Stomach (tissue), 9 donors: ENCODE data around the gene PTPRG. TPM values are rescaled to one million over a fixed set of nuclear protein-coding genes. Genes with fewer than 3 reads are reported as not detected.
"Not testable (repeated sequence)": the region's sequence is repeated elsewhere in the genome, so short reads cannot be mapped to it uniquely, and the experiment has no call there.

Experiments used
- DNase-seq, 2 donors: peaks; one replicate each; pipeline versions ENCODE4 v3.0.0 to v3.0.0-alpha.2; 2013 to 2019
- H3K27ac ChIP-seq, 5 donors: fragments of 200-600 bp in 4 of 5; sonication (generic) in 4 of 5; one replicate each; pipeline ENCODE4 v1.5.1; 2013 to 2019; ENCODE audit warnings: mild to moderate bottlenecking in 1 of 5, moderate library complexity in 1 of 5
- H3K27me3 ChIP-seq, 3 donors: fragments of 200-600 bp; sonication (generic); one replicate each; pipeline ENCODE4 v1.5.1; 2017 to 2019; ENCODE audit warnings: mixed run types in 1 of 3
- H3K36me3 ChIP-seq, 4 donors: fragments of 200-600 bp; sonication (generic); 1 replicate in 3 of 4; 2 replicates in 1 of 4; pipeline ENCODE4 v1.5.1; 2016 to 2019
- H3K4me1 ChIP-seq, 4 donors: fragments of 200-600 bp; sonication (generic); one replicate each; pipeline ENCODE4 v1.5.1; 2016 to 2019
- H3K4me3 ChIP-seq, 4 donors: fragments of 200-600 bp; sonication (generic) in 3 of 4; one replicate each; pipeline ENCODE4 v1.5.1; 2016 to 2019; ENCODE audit warnings: mild to moderate bottlenecking in 1 of 4
- H3K9me3 ChIP-seq, 4 donors: fragments of 200-600 bp; sonication (generic); one replicate each; pipeline ENCODE4 v1.5.1; 2016 to 2019
- CTCF ChIP-seq, 7 experiments: fragments of 450-650 bp in 4 of 7; fragments of 200-600 bp in 3 of 7; sonication (generic) in 3 of 7; IDR thresholded peaks; one replicate each; pipeline ENCODE4 v1.5.1; 2016 to 2019; ENCODE audit warnings: antibody characterized with exemption in 7 of 7, control low read depth in 2 of 7, mild to moderate bottlenecking in 1 of 7
- EP300 ChIP-seq: sonication (generic); formaldehyde crosslinking; IDR thresholded peaks from one replicate; pipeline ENCODE4 v1.6.1; 2017; ENCODE audit warnings: antibody characterized with exemption
- POLR2A ChIP-seq, 4 donors: fragments of 450-650 bp; IDR thresholded peaks; one replicate each; pipeline ENCODE4 v1.6.1; 2016; ENCODE audit warnings: antibody characterized with exemption in 4 of 4, control low read depth in 2 of 4, mild to moderate bottlenecking in 1 of 4, moderate library complexity in 1 of 4
- POLR2AphosphoS5 ChIP-seq, 3 donors: sonication (generic); formaldehyde crosslinking; IDR thresholded peaks; one replicate each; pipeline ENCODE4 v1.6.1; 2016; ENCODE audit warnings: antibody characterized with exemption in 3 of 3
- WGBS, 5 donors: extraction: QIAGEN DNeasy Blood & Tissue Kit in 3 of 5; methylation state at CpG; one replicate each; pipeline versions ENCODE4 v1.1.5 to v1.1.7; 2013 to 2018; 5-methylcytosine and 5-hydroxymethylcytosine counted together
- intact Hi-C: fragments of 100-400 bp; cut with DNase I; formaldehyde crosslinking; loops from one replicate; pipeline ENCODE4 v1.15.1; 2023; ENCODE audit warnings: low total_unique reads
- polyA plus RNA-seq, 3 donors: library from polyadenylated mRNA; stranded (reverse); fragments of 200-250 nt; gene quantifications; one replicate each; pipeline ENCODE4 v1.2.3, GENCODE V29; 2013
- total RNA-seq, 5 donors: library from RNA; depleted of rRNA; stranded (reverse); fragments of >200 nt; gene quantifications; one replicate each; pipeline versions ENCODE4 v1.1.0 to v1.2.3, GENCODE V29; 2014 to 2016
- donor health status: healthy with polysubstance abuse.
- donor health status: Bipolar disorder and iron deficiency.
- donor health status: healthy.

Gene PTPRG
- total and polyA plus RNA-seq, 8 donors, result 2.4 to 96.0 (median 22.0) TPM

GRCh38 chr3:62032738-62033137 is 471.4 kb downstream of the PTPRG start:
- H3K9me3 ChIP-seq, result no peaks in the 10 kb centered on the region
- H3K27me3 ChIP-seq, result no peaks in the 10 kb centered on the region
- 54 to 77% (median 65%) methylated on average over 5 of the region's 5 CpGs for WGBS, 5 donors
- H3K36me3 ChIP-seq, result no peaks in the 10 kb centered on the region
- H3K27ac ChIP-seq, result no peak overlapping the region
- H3K4me1 ChIP-seq, result no peaks in the 10 kb centered on the region
- no peak overlapping the region for H3K4me3 ChIP-seq
- intact Hi-C loops, result no loop called here
- no peak for DNase-seq
- TF ChIP-seq EP300 (no peak), POLR2A (IDR thresholded peaks at IDR 0.05) (no peak), CTCF (IDR thresholded peaks at IDR 0.05) (no peak), POLR2AphosphoS5 (IDR thresholded peaks at IDR 0.05) (no peak)

- Histone ChIP-seq H3K4me3 (no peak overlapping the region), H3K36me3 (no peaks in the 10 kb centered on the region), H3K9me3 (no peaks in the 10 kb centered on the region), H3K4me1 (no peaks in the 10 kb centered on the region), H3K27me3 (no peaks in the 10 kb centered on the region), H3K27ac (no peak overlapping the region)
- intact Hi-C loops, result no loop called here
- no peak for TF ChIP-seq CTCF (IDR thresholded peaks at IDR 0.05)
- TF ChIP-seq POLR2AphosphoS5 (IDR thresholded peaks at IDR 0.05), result no peak
- TF ChIP-seq POLR2A (IDR thresholded peaks at IDR 0.05), result no peak
- no peak for TF ChIP-seq EP300
- 81 to 95% (median 91%) methylated on average over 4 of the region's 4 CpGs for WGBS, 5 donors
- DNase-seq, result peak in 1 of 2 donors; percentile 9
These were observed 474.2 kb downstream of the PTPRG start for GRCh38 chr3:62035402-62036057.

DNA sequence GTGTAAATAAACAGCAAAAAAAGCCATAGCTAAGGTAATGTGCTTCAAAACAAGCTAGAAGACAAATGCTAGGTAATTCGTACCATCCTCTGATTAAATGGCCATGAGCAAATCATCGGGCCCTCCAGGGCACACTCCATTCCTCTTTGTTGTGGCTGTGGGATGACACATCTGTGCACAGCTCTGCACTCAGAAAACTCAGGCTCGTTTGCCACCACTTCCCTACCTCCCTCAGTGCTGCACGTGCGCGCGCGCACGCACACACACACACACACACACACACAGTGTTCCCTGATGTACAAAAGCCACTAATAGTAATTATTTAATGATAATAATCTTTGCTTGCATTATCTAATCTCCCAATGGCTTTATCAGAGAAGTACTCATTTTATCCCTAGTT is 475.4 kb downstream of the PTPRG start:
- H3K27ac ChIP-seq, result no peak overlapping the region
- no peaks in the 10 kb centered on the region for H3K36me3 ChIP-seq
- H3K4me1 ChIP-seq, result no peaks in the 10 kb centered on the region
- no peaks in the 10 kb centered on the region for H3K27me3 ChIP-seq
- TF ChIP-seq CTCF (IDR thresholded peaks at IDR 0.05), result no peak
- no peak for TF ChIP-seq EP300
- TF ChIP-seq POLR2AphosphoS5 (IDR thresholded peaks at IDR 0.05), result no peak
- no peak for TF ChIP-seq POLR2A (IDR thresholded peaks at IDR 0.05)
- no peak for DNase-seq
- H3K9me3 ChIP-seq, result no peaks in the 10 kb centered on the region
- no peak overlapping the region for H3K4me3 ChIP-seq
- intact Hi-C loops, result no loop called here
- 72 to 92% (median 78%) methylated on average over 9 of the region's 9 CpGs for WGBS, 5 donors

DNA sequence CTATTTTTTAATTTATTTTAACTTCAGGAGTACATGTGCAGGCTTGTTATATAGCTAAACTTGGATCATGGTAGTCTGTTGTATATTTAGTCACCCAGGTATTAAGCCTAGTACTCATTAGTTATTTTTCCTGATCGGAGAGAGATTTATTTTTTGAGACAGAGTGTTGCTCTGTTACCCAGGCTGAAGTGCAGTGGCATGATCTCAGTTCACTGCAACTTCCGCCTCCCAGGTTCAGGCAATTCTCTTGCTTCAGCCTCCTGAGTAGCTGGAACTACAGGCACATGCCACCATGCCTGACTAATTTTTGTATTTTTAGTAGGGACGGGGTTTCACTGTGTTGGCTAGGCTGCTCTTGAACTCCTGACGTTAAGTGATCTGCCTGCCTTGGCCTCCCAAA is 477.4 kb downstream of the PTPRG start:
- peak overlapping the region in 2 of 5 donors; percentile 29 to 35 for H3K27ac ChIP-seq
- H3K27me3 ChIP-seq, H3K4me3 ChIP-seq, DNase-seq, intact Hi-C loops, H3K4me1 ChIP-seq, H3K36me3 ChIP-seq, H3K9me3 ChIP-seq: not testable (repeated sequence)
- 82 to 94% (median 87%) methylated on average over 4 of the region's 4 CpGs for WGBS, 5 donors

GRCh38 chr3:62039586-62039985 is 478.2 kb downstream of the PTPRG start:
- intact Hi-C loops, result no loop called here
- TF ChIP-seq CTCF (IDR thresholded peaks at IDR 0.05) (no peak), EP300 (no peak)
- Histone ChIP-seq H3K36me3 (no peaks in the 10 kb centered on the region), H3K9me3 (no peaks in the 10 kb centered on the region), H3K4me3 (no peak overlapping the region), H3K27ac (peak overlapping the region in 1 of 5 donors; percentile 35), H3K27me3 (no peaks in the 10 kb centered on the region), H3K4me1 (no peaks in the 10 kb centered on the region)
- peak in 1 of 2 donors; percentile 40 for DNase-seq
- 61 to 77% (median 74%) methylated on average over 7 of the region's 7 CpGs for WGBS, 5 donors
